ENCODE measurements around the gene CDH3. TPM values are rescaled to one million over a fixed set of nuclear protein-coding genes. Genes with fewer than 3 reads are reported as not detected.

The CDH3 gene
- total and polyA plus RNA-seq, 2 of the 8 experiments (the other 6 are each of a cell fraction or from before 2014, with no cell fraction given) = 146 to 171 TPM

GRCh38 chr16:68676113-68676860 is 31.2 kb downstream of the CDH3 start:
- no peak for FAIRE-seq
- no peak overlapping the region for H3K18ac ChIP-seq (ENCODE audit: extremely low read depth, low read length)
- no peaks in the 10 kb centered on the region for H3K23me2 ChIP-seq (ENCODE audit: low read depth, low read length)
- no peak for DNase-seq (ENCODE audit: low read depth in 1 of 2, low spot score in 2 of 2)
- H3K4me2 ChIP-seq (ENCODE audit: insufficient read depth in 1 of 2, low read depth in 2 of 2, low read length in 2 of 2) = no peak overlapping the region
- H3K79me2 ChIP-seq (ENCODE audit: control insufficient read depth in 1 of 2, insufficient read depth in 2 of 2, low read length in 2 of 2) = peaks cover 3 to 39% of the 10 kb centered on the region in 2 experiments
- H3K27me3 ChIP-seq (replicated peaks in 1 of 4; ENCODE audit: control insufficient read depth in 3 of 4, extremely low read depth in 1 of 4, insufficient read depth in 3 of 4, low read length in 3 of 4) = no peaks in the 10 kb centered on the region
- ChIA-PET POLR2A (ENCODE audit: partially characterized antibody) (interaction anchor here (0.8 to 1.6 kb wide), 3 partner anchors 9 to 11 kb away, joined by 3 to 4 read pairs (median 3); no protein-coding TSS in a partner anchor), CTCF (ENCODE audit: partially characterized antibody) (interaction anchor here (0.7 to 4.6 kb wide), 6 partner anchors 17 to 86 kb away, joined by 3 to 25 read pairs (median 4); no protein-coding TSS in a partner anchor)
- H3K56ac ChIP-seq (replicated peaks; ENCODE audit: insufficient read length, low read depth, low read length) = no peak overlapping the region
- no peaks in the 10 kb centered on the region for H3K4me1 ChIP-seq (replicated peaks in 1 of 4; ENCODE audit: control insufficient read depth in 3 of 4, insufficient read depth in 4 of 4, low read length in 3 of 4)
- H2AK5ac ChIP-seq (ENCODE audit: low read depth, low read length) = no peak overlapping the region
- peaks cover 4% of the 10 kb centered on the region for H3K79me1 ChIP-seq (ENCODE audit: low read depth, low read length)
- H2AFZ ChIP-seq (ENCODE audit: low read length) = no peak overlapping the region
- no peak overlapping the region for H3K4me3 ChIP-seq (ENCODE audit: extremely low read depth in 1 of 4, insufficient read depth in 2 of 4, low read depth in 3 of 4, low read length in 4 of 4)
- H2BK12ac ChIP-seq (ENCODE audit: low read depth, low read length) = no peak overlapping the region
- H3K36me3 ChIP-seq (ENCODE audit: control insufficient read depth in 2 of 4, insufficient read depth in 4 of 4, low read length in 3 of 4) = peaks cover 19 to 35% (median 26%) of the 10 kb centered on the region in 4 experiments
- 93% methylated on average over 5 of the region's 5 CpGs; no CpG with 5 or more reads in 1 of the 2 experiments for WGBS, 2 experiments (ENCODE audit: extremely low coverage in 1 of 2, insufficient coverage in 1 of 2, insufficient read length in 1 of 2, insufficient replicate concordance in 2 of 2, low coverage in 1 of 2, low lambda C conversion rate in 2 of 2, missing lambda C conversion rate in 1 of 2)
- H3K27ac ChIP-seq (ENCODE audit: low read depth, low read length) = no peak overlapping the region
- H2BK20ac ChIP-seq (ENCODE audit: low read length) = no peak overlapping the region
- no peak overlapping the region for H4K5ac ChIP-seq (ENCODE audit: insufficient read length, low read depth, low read length)
- H3K4ac ChIP-seq (replicated peaks; ENCODE audit: insufficient read length, low read depth, low read length) = no peak overlapping the region
- no peak overlapping the region for H4K8ac ChIP-seq (ENCODE audit: extremely low read depth, insufficient read depth, low read length)
- H2BK120ac ChIP-seq (replicated peaks; ENCODE audit: low read depth, low read length) = no peak overlapping the region
- H2BK15ac ChIP-seq (ENCODE audit: low read length) = no peak overlapping the region
- H4K20me1 ChIP-seq (replicated peaks in 1 of 2; ENCODE audit: control insufficient read depth in 1 of 2, insufficient read depth in 2 of 2, low read length in 2 of 2) = peaks cover 2 to 5% of the 10 kb centered on the region in 2 experiments
- H3K14ac ChIP-seq (ENCODE audit: insufficient read length) = no peak overlapping the region
- H3K9me3 ChIP-seq (ENCODE audit: insufficient read depth in 2 of 2, low read depth in 1 of 2, low read length in 1 of 2) = no peaks in the 10 kb centered on the region
- H4K91ac ChIP-seq (replicated peaks; ENCODE audit: insufficient read length, low read length) = no peak overlapping the region
- H3K23ac ChIP-seq (ENCODE audit: insufficient read length) = no peak overlapping the region
- no peak overlapping the region for H2BK5ac ChIP-seq (ENCODE audit: low read depth, low read length)
- H3K9ac ChIP-seq (replicated peaks in 1 of 4; ENCODE audit: extremely low read depth in 1 of 4, low read depth in 3 of 4, low read length in 3 of 4) = no peak overlapping the region
- TF ChIP-seq, protein P1, sequence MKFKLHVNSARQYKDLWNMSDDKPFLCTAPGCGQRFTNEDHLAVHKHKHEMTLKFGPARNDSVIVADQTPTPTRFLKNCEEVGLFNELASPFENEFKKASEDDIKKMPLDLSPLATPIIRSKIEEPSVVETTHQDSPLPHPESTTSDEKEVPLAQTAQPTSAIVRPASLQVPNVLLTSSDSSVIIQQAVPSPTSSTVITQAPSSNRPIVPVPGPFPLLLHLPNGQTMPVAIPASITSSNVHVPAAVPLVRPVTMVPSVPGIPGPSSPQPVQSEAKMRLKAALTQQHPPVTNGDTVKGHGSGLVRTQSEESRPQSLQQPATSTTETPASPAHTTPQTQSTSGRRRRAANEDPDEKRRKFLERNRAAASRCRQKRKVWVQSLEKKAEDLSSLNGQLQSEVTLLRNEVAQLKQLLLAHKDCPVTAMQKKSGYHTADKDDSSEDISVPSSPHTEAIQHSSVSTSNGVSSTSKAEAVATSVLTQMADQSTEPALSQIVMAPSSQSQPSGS (IDR thresholded peaks at IDR 0.05; ENCODE audit: low read length) = no peak
- TF ChIP-seq SUZ12 (IDR thresholded peaks at IDR 0.05; ENCODE audit: low read length) = no peak
- TF ChIP-seq SAP30 (IDR thresholded peaks at IDR 0.05; ENCODE audit: insufficient read depth, insufficient replicate concordance, low read length) = no peak
- no peak for TF ChIP-seq NRF1 (IDR thresholded peaks at IDR 0.05; ENCODE audit: low read depth, low read length)
- no peak for TF ChIP-seq GTF2F1 (IDR thresholded peaks at IDR 0.05; ENCODE audit: borderline replicate concordance, low read depth, low read length)
- TF ChIP-seq MAFK (IDR thresholded peaks at IDR 0.05; ENCODE audit: low read depth, low read length) = no peak
- no peak for TF ChIP-seq JUN (IDR thresholded peaks at IDR 0.05; ENCODE audit: low read depth, low read length)
- no peak for TF ChIP-seq SP1 (IDR thresholded peaks at IDR 0.05; ENCODE audit: low read depth, low read length)
- TF ChIP-seq SIX5 (IDR thresholded peaks at IDR 0.05; ENCODE audit: low read depth, low read length) = no peak
- no peak for TF ChIP-seq FOSL1 (IDR thresholded peaks at IDR 0.05; ENCODE audit: insufficient read depth, low read depth, low read length)
- no peak for TF ChIP-seq CTBP2 (IDR thresholded peaks at IDR 0.05; ENCODE audit: borderline replicate concordance, insufficient read depth, insufficient read length, low read length)
